Activated T-cell treated with anti-CD3 and anti-CD28 coated beads, Interleukin-2, amount 50 U/mL, for 1 hour (primary cell): ENCODE measurements around the gene GRPEL1.

Experiments used
- DNase-seq: peaks from one replicate; pipeline ENCODE4 v3.0.0-alpha.2; 2020

GRPEL1 gene

DNA sequence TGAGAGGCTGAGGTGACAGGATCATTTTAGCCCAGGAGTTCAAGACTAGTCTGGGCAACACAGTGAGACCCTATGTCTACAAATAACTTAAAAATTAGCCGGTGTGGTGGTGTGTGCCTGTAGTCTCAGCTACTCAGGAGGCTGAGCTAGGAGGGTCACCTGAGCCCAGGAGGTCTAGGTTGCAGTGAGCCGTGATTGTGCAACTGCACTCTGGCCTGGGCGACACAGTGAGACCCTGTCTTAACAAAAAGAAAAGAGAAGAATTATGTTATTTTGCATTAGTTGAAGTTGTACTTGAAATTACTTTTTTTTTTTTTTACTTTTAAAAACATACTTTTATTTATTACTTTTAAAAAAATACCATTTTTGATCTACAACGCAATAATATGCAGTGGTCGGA lies 46.5 kb downstream of the GRPEL1 start:
- DNase-seq = no peak

DNA sequence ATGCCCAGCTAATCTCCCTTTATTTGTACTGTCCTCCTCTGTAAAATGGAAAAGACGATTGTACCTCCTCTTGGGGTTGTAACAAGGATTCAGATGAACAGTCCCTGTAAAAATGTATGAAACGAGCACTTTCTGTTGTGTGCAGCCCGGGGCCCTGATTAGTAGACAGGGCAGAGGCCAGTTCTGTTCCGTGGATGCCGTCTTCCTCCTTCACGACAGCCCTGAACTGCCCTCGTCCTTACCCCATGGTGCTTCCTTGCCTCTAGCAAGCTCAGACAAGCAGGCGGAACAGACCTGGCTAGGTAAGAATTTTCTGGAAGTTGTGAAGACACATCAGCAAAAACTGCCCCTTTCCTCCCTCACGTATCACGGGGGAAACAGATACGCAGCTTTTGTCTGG lies 47.0 kb downstream of the GRPEL1 start:
- DNase-seq = no peak

DNA sequence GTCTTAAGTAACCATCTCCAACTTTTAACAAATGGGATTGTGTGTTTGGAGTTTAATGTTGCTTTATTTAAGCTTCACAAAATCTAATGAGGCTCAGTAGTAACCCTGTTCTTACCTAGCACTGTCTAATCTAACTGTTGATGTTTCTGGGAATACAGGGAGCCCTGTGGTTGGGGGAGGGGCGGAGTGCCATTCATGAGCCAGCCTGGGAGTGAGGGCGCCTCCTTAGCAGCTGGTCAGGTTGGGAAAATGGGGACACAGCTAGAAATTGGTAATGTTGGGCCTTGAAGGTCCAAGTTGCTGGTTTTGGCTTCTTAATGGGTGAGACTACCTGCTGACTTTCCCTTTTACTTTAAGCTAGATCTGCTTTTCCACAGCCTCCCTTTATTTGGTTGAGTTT lies 47.6 kb downstream of the GRPEL1 start:
- DNase-seq = no peak

DNA sequence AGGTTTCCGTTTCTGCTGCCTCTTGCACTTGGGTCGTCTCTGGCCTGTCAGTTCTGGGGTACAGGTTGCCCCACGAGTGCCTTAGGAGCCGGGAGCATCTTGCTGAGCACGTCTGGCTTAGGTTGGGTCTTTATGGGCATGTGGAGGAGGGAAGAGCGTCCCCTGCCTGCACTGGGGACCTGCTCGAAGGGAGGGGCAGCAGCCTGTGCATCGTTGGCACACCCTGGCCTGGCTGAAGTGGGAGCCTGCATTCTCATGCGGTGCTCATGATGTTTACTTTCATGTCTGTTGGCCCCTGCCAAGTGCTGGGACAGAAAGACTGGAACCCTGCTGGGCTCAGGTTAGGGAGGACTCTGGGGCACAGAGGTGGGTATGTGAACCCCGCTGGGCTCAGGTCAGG lies 48.5 kb downstream of the GRPEL1 start:
- no peak for DNase-seq

DNA sequence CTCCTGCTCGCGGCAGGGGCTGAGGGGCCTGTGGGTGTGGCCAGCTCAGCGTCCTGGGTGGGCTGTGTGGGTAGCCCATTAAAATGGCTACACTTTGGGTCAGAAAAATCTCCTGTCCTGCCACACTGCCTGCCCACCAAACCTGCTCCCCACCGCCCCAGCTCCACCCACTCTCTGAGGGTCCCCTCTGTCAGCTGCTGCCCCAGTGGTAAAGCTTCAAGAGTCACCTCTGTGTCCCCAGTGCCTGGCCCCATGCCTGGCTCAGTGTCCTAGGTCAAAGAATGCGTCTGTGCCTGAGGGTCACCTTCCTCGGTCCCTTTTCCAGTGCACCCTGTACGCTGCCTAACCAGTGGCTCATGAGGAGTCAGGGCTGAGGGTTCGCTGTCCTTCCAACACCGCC lies 49.6 kb downstream of the GRPEL1 start:
- DNase-seq = no peak

DNA sequence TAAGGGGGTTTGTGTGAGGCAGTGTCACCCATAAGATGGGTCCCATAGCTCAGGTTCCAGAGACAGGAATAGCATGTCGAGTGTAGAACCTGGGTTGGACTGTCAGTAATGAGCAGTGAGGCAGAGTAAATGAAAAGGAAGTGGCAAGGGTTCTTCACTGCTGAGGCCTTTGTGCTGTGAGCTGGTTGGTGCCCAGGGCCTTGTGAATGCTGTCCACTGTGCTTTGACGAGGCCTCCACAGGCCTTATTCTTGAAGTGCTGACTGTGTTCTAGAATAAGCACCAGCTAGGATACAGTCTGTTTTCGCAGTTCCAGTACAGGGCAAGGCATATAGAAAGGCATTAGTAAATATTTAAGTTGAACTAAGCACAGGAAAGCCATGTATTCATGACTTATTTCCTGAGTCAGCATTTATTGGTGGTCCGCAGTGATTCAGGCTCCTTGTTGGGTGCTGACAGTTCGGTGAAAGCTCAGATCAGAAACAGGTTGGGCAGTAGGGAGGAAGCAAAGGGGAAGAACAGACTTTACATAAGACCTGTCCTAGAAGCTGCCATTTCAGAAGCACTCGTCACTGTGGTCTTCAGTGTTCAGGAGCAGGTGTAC lies 50.3 kb downstream of the GRPEL1 start:
- no peak for DNase-seq

DNA sequence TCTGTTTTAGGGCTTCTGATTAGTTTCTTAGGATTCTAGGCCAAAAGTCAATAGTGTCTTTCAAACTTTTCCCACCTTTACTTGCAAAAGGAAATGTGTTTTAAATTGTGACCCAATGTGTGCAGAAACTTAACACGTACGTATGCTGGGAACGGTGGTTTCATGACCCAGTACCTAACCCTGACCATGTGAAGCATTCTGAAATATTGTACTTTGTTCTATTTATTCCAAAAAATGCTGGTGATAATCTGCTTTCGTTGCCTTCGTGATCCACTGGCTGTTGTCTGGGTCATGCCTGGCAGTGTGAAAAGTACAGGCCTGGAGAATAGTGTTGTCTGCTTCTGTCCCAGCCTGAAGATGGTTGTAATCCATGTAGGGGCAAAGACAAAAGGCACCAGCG lies 51.4 kb downstream of the GRPEL1 start:
- DNase-seq = no peak

DNA sequence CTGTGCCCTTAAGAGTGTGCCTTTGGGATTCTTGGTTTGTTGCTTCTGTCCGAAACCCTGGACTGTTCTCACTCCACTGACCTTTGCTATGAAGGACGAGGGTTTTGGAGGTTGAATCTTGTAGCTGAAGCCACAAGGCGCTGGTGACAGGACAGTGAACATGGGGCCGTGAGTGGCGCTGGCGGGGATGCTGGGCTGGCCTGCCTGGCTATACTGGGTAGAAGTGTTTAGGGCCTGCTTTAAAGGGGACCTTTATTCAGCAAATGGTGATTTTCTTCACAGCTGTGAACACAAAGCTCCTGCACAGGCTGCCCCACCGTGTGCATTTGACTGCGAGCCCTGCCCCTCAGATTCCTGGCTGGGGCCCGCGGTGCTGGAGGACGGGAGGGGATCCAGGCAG lies 51.8 kb downstream of the GRPEL1 start:
- DNase-seq = no peak

DNA sequence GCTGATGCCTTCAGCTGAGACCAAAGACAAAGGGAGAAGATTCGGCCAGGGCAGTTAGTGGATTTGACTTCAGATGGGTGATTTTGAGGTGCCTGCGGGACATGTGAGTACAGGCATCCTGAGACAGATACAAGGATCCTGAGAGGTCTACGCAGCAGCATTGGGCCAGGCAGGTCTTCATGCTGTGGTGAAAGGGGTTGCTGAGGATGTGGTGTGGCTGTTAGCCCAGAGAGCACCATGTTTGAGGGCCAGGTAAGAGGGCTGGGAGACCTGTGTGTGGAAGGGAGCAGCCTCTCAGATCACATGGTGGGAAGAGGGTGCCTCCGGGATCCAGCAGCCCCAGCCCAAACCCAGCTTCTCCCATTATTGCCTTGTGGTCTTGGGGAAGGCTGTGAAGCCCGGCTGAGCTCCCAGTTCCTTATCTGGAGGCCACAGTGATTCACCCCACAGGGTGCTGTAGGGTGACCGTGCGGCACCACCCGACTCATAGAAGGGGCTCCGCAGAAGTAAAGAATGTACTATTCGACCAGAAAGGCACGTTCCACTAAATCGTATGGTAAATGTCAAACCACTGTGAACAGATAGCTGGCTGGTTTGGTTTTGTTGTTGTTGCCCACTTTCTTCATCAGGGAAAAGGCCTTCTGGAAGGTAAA lies 52.4 kb downstream of the GRPEL1 start:
- no peak for DNase-seq

DNA sequence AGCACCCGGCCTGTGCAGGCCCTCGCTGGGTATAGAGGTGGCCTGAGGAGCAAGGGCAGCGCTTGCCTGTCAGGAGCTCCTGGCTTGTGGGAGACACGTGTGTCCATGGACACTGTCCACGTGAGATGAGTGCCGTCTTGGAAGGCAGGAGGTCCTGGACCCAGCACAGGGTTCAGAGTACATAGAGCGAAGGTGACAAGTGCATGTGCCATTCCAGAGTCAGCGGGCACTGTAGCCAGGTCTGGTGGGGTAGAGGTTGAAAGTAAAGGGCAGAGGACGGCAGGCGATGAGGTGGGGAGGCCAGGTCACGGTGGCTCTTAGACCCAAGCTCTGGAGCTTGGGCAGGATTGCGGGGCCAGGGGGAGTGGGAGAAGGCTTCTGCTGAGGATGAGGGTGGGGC lies 53.0 kb downstream of the GRPEL1 start:
- no peak for DNase-seq

DNA sequence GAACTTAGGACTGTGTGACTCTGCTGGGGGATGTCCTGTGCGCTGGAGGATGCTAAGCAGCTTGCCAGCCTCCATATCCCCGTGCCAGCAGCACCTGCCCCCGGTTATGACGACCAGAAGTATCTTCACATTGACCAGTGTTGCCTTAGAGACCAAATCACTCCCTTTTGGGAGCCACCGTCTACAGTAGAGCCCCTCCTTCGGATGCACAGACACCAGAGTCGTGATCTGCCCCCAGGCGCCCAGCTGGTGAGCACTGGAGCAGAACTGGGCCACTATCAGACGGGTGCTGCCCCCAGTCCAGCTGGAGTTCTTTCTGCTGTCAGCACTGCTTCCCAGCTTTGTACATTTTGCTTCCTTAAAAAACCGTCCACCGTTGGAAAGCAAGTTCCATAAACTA lies 54.7 kb downstream of the GRPEL1 start:
- DNase-seq = no peak

DNA sequence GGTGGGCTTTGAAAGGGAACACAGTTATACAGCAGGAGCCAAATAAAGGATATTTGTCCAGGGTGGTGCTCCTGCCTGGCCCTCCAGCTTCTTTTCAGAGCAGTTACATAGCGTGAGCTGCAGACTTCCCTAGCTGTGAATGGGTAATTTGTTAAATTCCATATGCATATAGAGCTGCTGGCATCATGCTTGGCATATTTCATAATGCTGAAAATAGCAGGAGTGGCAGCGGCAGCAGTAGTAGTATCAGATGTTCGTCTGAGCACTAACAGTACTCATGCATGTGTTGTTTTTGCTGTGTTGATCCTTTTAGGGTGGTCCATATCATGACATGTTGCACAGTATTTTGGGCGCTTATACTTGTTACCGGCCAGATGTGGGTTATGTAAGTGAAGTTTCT lies 58.3 kb downstream of the GRPEL1 start:
- no peak for DNase-seq
